PC-3 (cell line): ENCODE results near the gene HENMT1. TPM values are rescaled to one million over a fixed set of nuclear protein-coding genes. Genes with fewer than 3 reads are reported as not detected.

Source experiments
- ATAC-seq: fragments of 200-7000 bp; cut with Tn5 transposase; 2 replicates; pipeline ENCODE4 v1.9.1; 2020; ENCODE audit warnings: mild to moderate bottlenecking, moderate library complexity
- BruUV-seq: library from RNA; stranded (reverse); fragments of 400-500 nt; replicated peaks from 2 replicates; lab custom pipeline; 2021; lab: Mats Ljungman, UMichigan
- CTCF ChIA-PET: fragments of 300-600 bp; sonication (Branson Sonifier 250); formaldehyde crosslinking; loops from one replicate; lab custom pipeline; 2022; ENCODE audit warnings: antibody characterized with exemption; lab: Charles Lee
- POLR2A ChIA-PET: fragments of 300-600 bp; sonication (Branson Sonifier 250); formaldehyde crosslinking; loops from one replicate; lab custom pipeline; 2022; ENCODE audit warnings: antibody characterized with exemption; ENCODE audit not compliant: unreplicated experiment; lab: Charles Lee
- DNase-seq: peaks from one replicate; pipeline ENCODE4 v3.0.0-alpha.2; 2015
- H2AFZ ChIP-seq: fragments of 300-600 bp; sonication (generic); 2 replicates; pipeline ENCODE4 v1.6.0; 2016; ENCODE audit warnings: antibody characterized with exemption, low read length
- H3F3A ChIP-seq: fragments of 300-600 bp; sonication (generic); one replicate; pipeline ENCODE4 v1.6.0; 2017; ENCODE audit warnings: antibody characterized with exemption, low read length, control low read depth, mild to moderate bottlenecking; ENCODE audit not compliant: unreplicated experiment
- H3K27ac ChIP-seq: fragments of 300-600 bp; sonication (generic); 2 replicates; pipeline ENCODE4 v1.5.1; 2016; ENCODE audit warnings: mild to moderate bottlenecking, low read length
- H3K27me3 ChIP-seq: fragments of 300-600 bp; sonication (generic); 2 replicates; pipeline ENCODE4 v1.6.1; 2016; ENCODE audit warnings: low read length, mixed read lengths
- H3K36me3 ChIP-seq: fragments of 300-600 bp; sonication (generic); 2 replicates; pipeline ENCODE4 v1.6.1; 2016; ENCODE audit warnings: low read depth, mixed run types, low read length, mixed read lengths
- H3K4me1 ChIP-seq: fragments of 300-600 bp; sonication (generic); 2 replicates; pipeline ENCODE4 v1.5.1; 2016; ENCODE audit warnings: low read length; ENCODE audit not compliant: insufficient read depth
- H3K4me2 ChIP-seq: fragments of 300-600 bp; sonication (generic); 2 replicates; pipeline ENCODE4 v1.6.0; 2016; ENCODE audit warnings: low read length
- H3K4me3 ChIP-seq: fragments of 300-600 bp; sonication (generic); 2 replicates; pipeline ENCODE4 v1.5.1; 2016; ENCODE audit warnings: mild to moderate bottlenecking, low read length, mixed read lengths
- H3K79me2 ChIP-seq: fragments of 300-600 bp; sonication (generic); 2 replicates; pipeline ENCODE4 v1.6.1; 2017; ENCODE audit warnings: low read length, mixed read lengths
- H3K9ac ChIP-seq: fragments of 300-600 bp; sonication (generic); 2 replicates; pipeline ENCODE4 v1.6.0; 2016; ENCODE audit warnings: mild to moderate bottlenecking, low read length
- H3K9me2 ChIP-seq: fragments of 300-600 bp; sonication (generic); replicated peaks from 2 replicates; pipeline ENCODE4 v1.6.1; 2016; ENCODE audit warnings: mixed run types, low read length, mixed read lengths
- H3K9me3 ChIP-seq: fragments of 300-600 bp; sonication (generic); 2 replicates; pipeline ENCODE4 v1.6.1; 2016; ENCODE audit warnings: low read length, mixed read lengths
- H4K20me1 ChIP-seq: fragments of 300-600 bp; sonication (generic); 2 replicates; pipeline ENCODE4 v1.6.1; 2016; ENCODE audit warnings: low read length, mixed read lengths
- CTCF ChIP-seq: fragments of 300-600 bp; sonication (generic); conservative IDR thresholded peaks from 2 replicates; pipeline ENCODE4 v1.5.1; 2017; ENCODE audit warnings: antibody characterized with exemption, low read depth, mild to moderate bottlenecking, low read length
- EZH2 ChIP-seq: fragments of 300-600 bp; sonication (generic); IDR thresholded peaks from one replicate; pipeline ENCODE4 v1.6.1; 2017; ENCODE audit warnings: antibody characterized with exemption, mild to moderate bottlenecking, low read length; ENCODE audit not compliant: unreplicated experiment
- EZH2phosphoT487 ChIP-seq: fragments of 300-600 bp; sonication (generic); IDR thresholded peaks from 2 replicates; pipeline ENCODE4 v1.6.1; 2018; ENCODE audit warnings: mild to moderate bottlenecking, antibody characterized with exemption, low read length, borderline replicate concordance
- intact Hi-C: fragments of 100-400 bp; cut with micrococcal nuclease; formaldehyde crosslinking; loops from 2 replicates; pipeline ENCODE4 v1.9.0; 2023
- total RNA-seq: library from RNA; depleted of rRNA; stranded (reverse); fragments of >200 nt; gene quantifications from 2 replicates; pipeline ENCODE4 v1.2.3, GENCODE V29; 2014

HENMT1 gene
- total RNA-seq, 1 experiment from 2014 or later: 1.3 TPM

GRCh38 chr1:108617724-108618056 lies 43.2 kb downstream of the HENMT1 start:
- H2AFZ ChIP-seq: no peak overlapping the region
- H3K9ac ChIP-seq: no peak overlapping the region
- no peaks in the 10 kb centered on the region for H3K9me2 ChIP-seq
- no peaks in the 10 kb centered on the region for H3K27me3 ChIP-seq
- ATAC-seq (no peak), DNase-seq (no peak)
- BruUV-seq: no TSS peak
- H3K36me3 ChIP-seq: no peaks in the 10 kb centered on the region
- CTCF ChIA-PET: no interaction called here
- no peak for TF ChIP-seq EZH2phosphoT487
- TF ChIP-seq EZH2: no peak
- TF ChIP-seq CTCF: no peak
- H3K4me2 ChIP-seq: no peak overlapping the region
- no peak overlapping the region for H3K4me3 ChIP-seq
- no peak overlapping the region for H3K27ac ChIP-seq
- no peaks in the 10 kb centered on the region for H3F3A ChIP-seq
- POLR2A ChIA-PET: no interaction called here
- no peaks in the 10 kb centered on the region for H3K79me2 ChIP-seq
- H3K4me1 ChIP-seq: peaks cover 3% of the 10 kb centered on the region; the same call in 1 of the 2 replicates
- no peaks in the 10 kb centered on the region for H4K20me1 ChIP-seq
- intact Hi-C loops: no loop called here
- H3K9me3 ChIP-seq: no peaks in the 10 kb centered on the region

GRCh38 chr1:108617008-108617723 lies 43.7 kb downstream of the HENMT1 start:
- Histone ChIP-seq H2AFZ (no peak overlapping the region), H3K9me3 (no peaks in the 10 kb centered on the region), H3K36me3 (no peaks in the 10 kb centered on the region), H3K4me2 (no peak overlapping the region), H3K4me3 (no peak overlapping the region), H3K4me1 (peaks cover 3% of the 10 kb centered on the region; the same call in 1 of the 2 replicates), H4K20me1 (no peaks in the 10 kb centered on the region), H3F3A (no peaks in the 10 kb centered on the region), H3K27ac (no peak overlapping the region), H3K79me2 (no peaks in the 10 kb centered on the region), H3K9ac (no peak overlapping the region), H3K9me2 (no peaks in the 10 kb centered on the region), H3K27me3 (no peaks in the 10 kb centered on the region)
- POLR2A ChIA-PET: no interaction called here
- CTCF ChIA-PET: no interaction called here
- no TSS peak for BruUV-seq
- no peak for TF ChIP-seq EZH2
- TF ChIP-seq EZH2phosphoT487: no peak
- TF ChIP-seq CTCF: no peak
- ATAC-seq (no peak), DNase-seq (no peak)
- intact Hi-C loops: no loop called here

GRCh38 chr1:108615544-108615943 lies 45.3 kb downstream of the HENMT1 start:
- H4K20me1 ChIP-seq: no peaks in the 10 kb centered on the region
- ATAC-seq: no peak
- no peak overlapping the region for H3K27ac ChIP-seq
- no peaks in the 10 kb centered on the region for H3K9me3 ChIP-seq
- CTCF ChIA-PET: no interaction called here
- H2AFZ ChIP-seq: no peak overlapping the region
- intact Hi-C loops: no loop called here
- TF ChIP-seq CTCF (no peak), EZH2 (no peak), EZH2phosphoT487 (no peak)
- H3K9me2 ChIP-seq: no peaks in the 10 kb centered on the region
- no peaks in the 10 kb centered on the region for H3K4me1 ChIP-seq
- H3K4me2 ChIP-seq: no peak overlapping the region
- no peak for DNase-seq
- H3F3A ChIP-seq: no peaks in the 10 kb centered on the region
- no peaks in the 10 kb centered on the region for H3K27me3 ChIP-seq
- POLR2A ChIA-PET: no interaction called here
- H3K9ac ChIP-seq: no peak overlapping the region
- BruUV-seq: no TSS peak
- no peaks in the 10 kb centered on the region for H3K36me3 ChIP-seq
- no peak overlapping the region for H3K4me3 ChIP-seq
- no peaks in the 10 kb centered on the region for H3K79me2 ChIP-seq
